HEK293T (cell line): Measurements from ENCODE around the gene KCND2.

ENCODE experiments used
- CTCF ChIA-PET: fragments of 350-600 bp; formaldehyde crosslinking; extraction: SDS; loops from one replicate; lab custom pipeline; 2021; ENCODE audit warnings: antibody characterized with exemption, inconsistent platforms; lab: Yijun Ruan, JAX
- POLR2A ChIA-PET: fragments of 350-600 bp; formaldehyde crosslinking; extraction: SDS; loops from one replicate; lab custom pipeline; 2020; ENCODE audit warnings: antibody characterized with exemption, inconsistent platforms; lab: Yijun Ruan, JAX
- DNase-seq: peaks from one replicate; pipeline ENCODE4 v3.0.0; 2012; ENCODE audit warnings: mixed read lengths; ENCODE audit errors: extremely low spot score
- ARNT ChIP-seq: fragments of 450-650 bp; IDR thresholded peaks from 2 replicates; pipeline ENCODE4 v1.6.1; 2017; ENCODE audit warnings: mild to moderate bottlenecking
- BHLHE40 ChIP-seq: fragments of 450-650 bp; IDR thresholded peaks from 2 replicates; pipeline ENCODE4 v1.6.1; 2016; ENCODE audit warnings: mild to moderate bottlenecking, moderate library complexity, borderline replicate concordance
- CTBP1 ChIP-seq: fragments of 450-650 bp; IDR thresholded peaks from 2 replicates; pipeline ENCODE4 v1.6.1; 2016; ENCODE audit warnings: borderline replicate concordance
- ELF4 ChIP-seq: fragments of 450-650 bp; IDR thresholded peaks from 2 replicates; pipeline ENCODE4 v1.6.1; 2017; ENCODE audit warnings: antibody characterized with exemption
- FOXA1 ChIP-seq: fragments of 450-650 bp; IDR thresholded peaks from 2 replicates; pipeline ENCODE4 v1.6.1; 2016; ENCODE audit warnings: mild to moderate bottlenecking
- FOXK2 ChIP-seq: fragments of 450-650 bp; IDR thresholded peaks from 2 replicates; pipeline ENCODE4 v1.6.1; 2016; ENCODE audit warnings: mild to moderate bottlenecking
- FOXM1 ChIP-seq: fragments of 450-650 bp; IDR thresholded peaks from 2 replicates; pipeline ENCODE4 v1.6.1; 2017; ENCODE audit warnings: mild to moderate bottlenecking, borderline replicate concordance
- HDGF ChIP-seq: fragments of 450-650 bp; IDR thresholded peaks from 2 replicates; pipeline ENCODE4 v1.6.1; 2017; ENCODE audit warnings: antibody characterized with exemption, borderline replicate concordance
- L3MBTL2 ChIP-seq: fragments of 450-650 bp; conservative IDR thresholded peaks from 2 replicates; pipeline ENCODE4 v1.6.1; 2016; ENCODE audit warnings: mild to moderate bottlenecking
- LEF1 ChIP-seq: fragments of 450-650 bp; IDR thresholded peaks from 2 replicates; pipeline ENCODE4 v1.6.1; 2017; ENCODE audit warnings: mild to moderate bottlenecking, borderline replicate concordance
- NFRKB ChIP-seq: fragments of 450-650 bp; IDR thresholded peaks from 2 replicates; pipeline ENCODE4 v1.6.1; 2016; ENCODE audit warnings: mild to moderate bottlenecking, moderate library complexity
- PKNOX1 ChIP-seq: fragments of 450-650 bp; IDR thresholded peaks from 2 replicates; pipeline ENCODE4 v1.6.1; 2016
- SP1 ChIP-seq: fragments of 450-650 bp; IDR thresholded peaks from 2 replicates; pipeline ENCODE4 v1.6.1; 2017
- SUZ12 ChIP-seq: fragments of 450-650 bp; IDR thresholded peaks from 2 replicates; pipeline ENCODE4 v1.6.1; 2016; ENCODE audit warnings: mild to moderate bottlenecking
- TARDBP ChIP-seq: fragments of 450-650 bp; IDR thresholded peaks from 2 replicates; pipeline ENCODE4 v1.6.1; 2016
- ZNF384 ChIP-seq: fragments of 450-650 bp; IDR thresholded peaks from 2 replicates; pipeline ENCODE4 v1.6.1; 2016

KCND2 gene

GRCh38 chr7:120303105-120303504, 30.1 kb downstream of the KCND2 start:
- ChIA-PET POLR2A (no interaction called here), CTCF (no interaction called here)
- TF ChIP-seq L3MBTL2 (no peak), HDGF (no peak), NFRKB (no peak), ZNF384 (no peak), ARNT (no peak), FOXM1 (no peak), ELF4 (no peak), PKNOX1 (no peak), BHLHE40 (no peak), CTBP1 (no peak), FOXA1 (no peak), SUZ12 (no peak), LEF1 (no peak), FOXK2 (no peak), TARDBP (no peak), SP1 (no peak)
- no peak for DNase-seq

- DNase-seq: no peak
- TF ChIP-seq PKNOX1: no peak
- no peak for TF ChIP-seq HDGF
- TF ChIP-seq LEF1: no peak
- no peak for TF ChIP-seq SUZ12
- TF ChIP-seq CTBP1: no peak
- no peak for TF ChIP-seq FOXA1
- TF ChIP-seq FOXM1: no peak
- no peak for TF ChIP-seq SP1
- TF ChIP-seq ARNT: no peak
- TF ChIP-seq TARDBP: no peak
- TF ChIP-seq ZNF384: no peak
- TF ChIP-seq NFRKB: no peak
- no peak for TF ChIP-seq ELF4
- no peak for TF ChIP-seq BHLHE40
- TF ChIP-seq FOXK2: no peak
- no peak for TF ChIP-seq L3MBTL2
- POLR2A ChIA-PET: no interaction called here
- CTCF ChIA-PET: no interaction called here
Measured at GRCh38 chr7:120304674-120305073, 31.7 kb downstream of the KCND2 start.

- ChIA-PET CTCF (no interaction called here), POLR2A (no interaction called here)
- no peak for TF ChIP-seq L3MBTL2
- TF ChIP-seq BHLHE40: no peak
- TF ChIP-seq SP1: no peak
- no peak for TF ChIP-seq ZNF384
- TF ChIP-seq SUZ12: no peak
- no peak for TF ChIP-seq CTBP1
- no peak for TF ChIP-seq LEF1
- no peak for TF ChIP-seq FOXM1
- no peak for TF ChIP-seq PKNOX1
- no peak for TF ChIP-seq TARDBP
- no peak for TF ChIP-seq ARNT
- no peak for TF ChIP-seq FOXA1
- DNase-seq: no peak
Measured at GRCh38 chr7:120307991-120308545, 35.1 kb downstream of the KCND2 start.

- TF ChIP-seq L3MBTL2 (no peak), PKNOX1 (no peak), FOXA1 (no peak), BHLHE40 (no peak), ARNT (no peak), NFRKB (no peak), ELF4 (no peak), FOXK2 (no peak), FOXM1 (no peak), TARDBP (no peak)
- CTCF ChIA-PET: no interaction called here
- POLR2A ChIA-PET: no interaction called here
- DNase-seq: no peak
Measured at GRCh38 chr7:120311028-120311788, 38.2 kb downstream of the KCND2 start.

GRCh38 chr7:120320218-120320961, 47.4 kb downstream of the KCND2 start:
- no peak for DNase-seq
- TF ChIP-seq ARNT: no peak
- no peak for TF ChIP-seq SUZ12
- no peak for TF ChIP-seq ZNF384
- TF ChIP-seq FOXA1: no peak
- no peak for TF ChIP-seq CTBP1
- TF ChIP-seq SP1: no peak
- TF ChIP-seq BHLHE40: no peak
- no peak for TF ChIP-seq TARDBP
- no peak for TF ChIP-seq ELF4
- no peak for TF ChIP-seq L3MBTL2
- no peak for TF ChIP-seq FOXK2
- no peak for TF ChIP-seq LEF1
- TF ChIP-seq NFRKB: no peak
- TF ChIP-seq FOXM1: no peak
- TF ChIP-seq PKNOX1: no peak
- no peak for TF ChIP-seq HDGF
- CTCF ChIA-PET: no interaction called here

More at GRCh38 chr7:120320218-120320961, 47.4 kb downstream of the KCND2 start:
- POLR2A ChIA-PET: no interaction called here
